ENCODE data around the gene TNFRSF6B. TPM values are rescaled to one million over a fixed set of nuclear protein-coding genes. Genes with fewer than 3 reads are reported as not detected.
A peak's percentile ranks its signal among the peaks of the same experiment; 100 is the strongest.
"Not testable (repeated sequence)": the region's sequence is repeated elsewhere in the genome, so short reads cannot be mapped to it uniquely, and the experiment has no call there.

The TNFRSF6B gene
- total RNA-seq, 2 experiments from 2014 or later: not detected

DNA sequence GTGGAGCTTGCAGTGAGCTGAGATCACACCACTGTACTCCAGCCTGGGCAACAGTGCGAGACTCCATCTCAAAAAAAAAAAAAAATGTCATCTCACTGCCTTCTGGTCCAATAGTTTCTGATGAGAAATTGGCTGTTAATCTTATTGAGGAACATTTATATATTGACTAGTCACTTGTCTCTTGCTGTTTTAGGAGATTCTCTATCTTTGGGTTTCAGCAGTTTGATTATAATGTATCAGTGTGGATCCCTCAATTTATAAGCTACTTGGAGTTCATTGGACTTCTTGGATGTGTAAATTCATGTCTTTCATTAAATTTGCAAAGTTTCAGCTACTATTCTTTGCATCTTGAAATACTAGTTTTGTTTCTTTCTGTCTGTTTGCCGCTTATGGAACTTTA is 22.5 kb downstream of the TNFRSF6B start:
- no peak for DNase-seq
- CTCF ChIA-PET: interaction anchor here (1.6 kb wide), 1 partner anchor 22 kb away, joined by 3 read pairs; no protein-coding TSS in a partner anchor
- Mint-ChIP-seq H3K27me3 (ENCODE audit: low read depth) (no peaks in the 10 kb centered on the region), H3K36me3 (ENCODE audit: low read depth) (peaks cover 52% of the 10 kb centered on the region), H3K27ac (no peak overlapping the region), H3K4me1 (ENCODE audit: low read depth) (peaks cover 33% of the 10 kb centered on the region), H3K4me3 (no peak overlapping the region), H3K9me3 (peaks cover 15% of the 10 kb centered on the region)
- intact Hi-C loops (cut with micrococcal nuclease): no loop called here

DNA sequence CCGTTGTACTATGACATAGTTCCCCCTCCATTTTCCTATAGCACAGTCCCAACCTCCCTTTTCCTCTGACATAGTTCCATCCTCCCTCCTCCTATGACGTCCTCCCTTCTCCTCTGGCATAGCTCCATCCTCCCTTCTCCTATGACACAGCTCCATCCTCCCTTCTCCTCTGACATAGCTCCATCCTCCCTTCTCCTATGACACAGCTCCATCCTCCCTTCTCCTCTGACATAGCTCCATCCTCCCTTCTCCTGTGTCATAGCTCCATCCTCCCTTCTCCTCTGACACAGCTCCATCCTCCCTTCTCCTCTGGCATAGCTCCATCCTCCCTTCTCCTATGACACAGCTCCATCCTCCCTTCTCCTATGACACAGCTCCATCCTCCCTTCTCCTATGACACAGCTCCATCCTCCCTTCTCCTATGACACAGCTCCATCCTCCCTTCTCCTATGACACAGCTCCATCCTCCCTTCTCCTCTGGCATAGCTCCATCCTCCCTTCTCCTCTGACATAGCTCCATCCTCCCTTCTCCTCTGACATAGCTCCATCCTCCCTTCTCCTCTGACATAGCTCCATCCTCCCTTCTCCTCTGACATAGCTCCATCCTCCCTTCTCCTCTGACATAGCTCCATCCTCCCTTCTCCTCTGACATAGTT is 26.6 kb downstream of the TNFRSF6B start:
- intact Hi-C loops (cut with micrococcal nuclease); H3K4me3 Mint-ChIP-seq; H3K27me3 Mint-ChIP-seq (ENCODE audit: low read depth); H3K27ac Mint-ChIP-seq; DNase-seq: not testable (repeated sequence)
- Mint-ChIP-seq H3K36me3 (ENCODE audit: low read depth) (peaks cover 47% of the 10 kb centered on the region), H3K9me3 (peaks cover 15% of the 10 kb centered on the region), H3K4me1 (ENCODE audit: low read depth) (peaks cover 21% of the 10 kb centered on the region)
- CTCF ChIA-PET: interaction anchor here (1.6 to 1.7 kb wide), 2 partner anchors 15 to 16 kb away, joined by 5 to 8 read pairs; partner anchors contain the start of genes ARFRP1 and ZGPAT

GRCh38 chr20:63730189-63730733 is 33.8 kb downstream of the TNFRSF6B start:
- Mint-ChIP-seq H3K4me1 (ENCODE audit: low read depth) (peaks cover 15% of the 10 kb centered on the region), H3K4me3 (peak overlapping the region; percentile 17), H3K36me3 (ENCODE audit: low read depth) (peaks cover 30% of the 10 kb centered on the region)
- H3K9me3 Mint-ChIP-seq; DNase-seq; H3K27ac Mint-ChIP-seq; H3K27me3 Mint-ChIP-seq (ENCODE audit: low read depth); intact Hi-C loops (cut with micrococcal nuclease): not testable (repeated sequence)
- CTCF ChIA-PET: interaction anchor here (0.6 to 0.8 kb wide), 2 partner anchors 10 to 320 kb away, joined by 3 read pairs; no protein-coding TSS in a partner anchor

DNA sequence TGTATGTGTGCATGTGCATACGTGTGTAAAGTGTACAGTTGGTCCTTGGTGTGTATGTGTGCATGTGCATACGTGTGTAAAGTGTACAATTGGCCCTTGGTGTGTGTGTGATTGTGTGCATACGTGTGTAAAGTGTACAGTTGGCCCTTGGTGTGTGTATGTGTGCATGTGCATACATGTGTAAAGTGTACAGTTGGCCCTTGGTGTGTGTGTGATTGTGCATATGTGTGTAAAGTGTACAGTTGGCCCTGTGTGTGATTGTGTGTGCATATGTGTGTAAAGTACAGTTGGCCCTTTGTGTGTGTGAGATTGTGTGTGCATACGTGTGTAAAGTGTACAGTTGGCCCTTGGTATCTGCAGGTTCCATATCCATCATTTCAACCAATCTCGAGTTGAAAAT is 35.0 kb downstream of the TNFRSF6B start:
- CTCF ChIA-PET: no interaction called here
- Mint-ChIP-seq H3K9me3 (peaks cover 3% of the 10 kb centered on the region), H3K27me3 (ENCODE audit: low read depth) (no peaks in the 10 kb centered on the region), H3K4me3 (no peak overlapping the region), H3K27ac (no peak overlapping the region), H3K36me3 (ENCODE audit: low read depth) (peaks cover 27% of the 10 kb centered on the region), H3K4me1 (ENCODE audit: low read depth) (peaks cover 23% of the 10 kb centered on the region)
- DNase-seq: no peak
- intact Hi-C loops (cut with micrococcal nuclease): no loop called here

DNA sequence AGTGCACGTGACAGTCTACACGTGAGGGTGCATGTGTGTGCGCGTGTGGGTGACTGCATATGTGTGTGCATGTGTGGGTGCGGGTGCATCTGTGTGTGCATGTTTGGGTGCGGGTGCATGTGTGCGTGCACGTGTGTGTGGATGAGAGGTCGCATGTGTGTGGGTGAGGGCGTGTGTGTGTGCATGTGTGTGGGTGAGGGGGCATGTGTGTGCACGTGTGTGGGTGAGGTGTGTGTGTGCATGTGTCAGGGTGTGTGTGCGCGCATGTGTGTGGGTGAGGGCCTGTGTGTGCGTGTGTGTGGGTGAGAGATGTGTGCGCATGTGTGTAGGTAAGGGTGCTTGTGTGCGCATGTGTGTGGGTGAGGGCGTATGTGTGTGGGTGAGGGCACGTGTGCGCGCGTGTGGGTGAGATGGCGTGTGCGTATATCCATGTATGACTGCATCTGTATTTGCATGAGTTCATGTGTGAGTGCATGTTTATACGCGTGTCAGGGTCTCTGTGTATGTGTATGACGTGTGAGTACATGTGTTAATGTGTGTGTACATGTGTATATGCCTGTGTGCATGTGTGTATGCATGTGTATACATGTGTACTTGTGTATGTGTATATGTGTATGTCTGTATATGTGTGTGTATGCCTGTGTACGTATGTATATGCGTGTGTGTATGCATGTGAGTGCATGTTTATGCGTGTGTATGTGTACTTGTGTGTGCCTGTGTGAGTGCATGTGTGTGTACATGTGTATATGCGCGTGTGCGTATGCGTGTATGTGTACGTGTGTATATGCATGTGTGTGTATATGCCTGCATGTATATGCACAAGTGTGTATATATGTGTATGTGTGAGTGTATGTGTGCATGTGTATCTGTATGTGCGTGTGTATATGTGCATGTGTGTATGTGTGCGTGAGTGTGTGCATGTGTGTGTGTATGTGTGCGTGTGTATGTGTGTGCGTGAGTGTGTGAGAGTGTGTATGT is 36.0 kb downstream of the TNFRSF6B start:
- Mint-ChIP-seq H3K4me1 (ENCODE audit: low read depth) (peaks cover 25% of the 10 kb centered on the region), H3K27ac (no peak overlapping the region), H3K36me3 (ENCODE audit: low read depth) (peaks cover 20% of the 10 kb centered on the region), H3K9me3 (no peaks in the 10 kb centered on the region), H3K27me3 (ENCODE audit: low read depth) (no peaks in the 10 kb centered on the region), H3K4me3 (no peak overlapping the region)
- no peak for DNase-seq
- CTCF ChIA-PET: interaction anchor here (0.9 kb wide), 1 partner anchor 25 kb away, joined by 3 read pairs; the partner anchor contains the start of gene ARFRP1
- intact Hi-C loops (cut with micrococcal nuclease): no loop called here

DNA sequence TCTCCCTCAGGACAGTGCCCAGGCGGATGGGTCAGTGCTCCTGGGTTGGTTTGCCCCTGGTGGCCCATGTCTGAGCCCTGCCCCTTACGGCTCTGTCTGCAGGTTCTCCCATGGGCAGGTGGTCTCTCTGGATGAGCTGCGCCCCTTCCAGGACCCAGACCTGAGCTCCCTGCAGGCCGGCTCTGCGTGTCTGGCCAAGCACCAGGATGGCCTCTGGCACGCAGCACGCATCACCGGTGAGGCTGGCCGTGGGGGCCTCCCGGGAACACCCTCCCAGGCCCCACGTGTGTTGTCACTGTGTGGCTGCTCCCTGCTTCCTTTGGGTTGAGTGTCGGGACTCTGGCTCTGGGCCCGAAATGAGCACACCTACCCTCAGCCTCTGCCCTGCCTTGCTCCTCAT is 36.7 kb downstream of the TNFRSF6B start:
- Mint-ChIP-seq H3K4me1 (ENCODE audit: low read depth) (peaks cover 21% of the 10 kb centered on the region), H3K27ac (no peak overlapping the region), H3K36me3 (ENCODE audit: low read depth) (peaks cover 20% of the 10 kb centered on the region), H3K4me3 (no peak overlapping the region), H3K27me3 (ENCODE audit: low read depth) (no peaks in the 10 kb centered on the region), H3K9me3 (no peaks in the 10 kb centered on the region)
- intact Hi-C loops (cut with micrococcal nuclease): no loop called here
- CTCF ChIA-PET: interaction anchor here (0.9 kb wide), 1 partner anchor 26 kb away, joined by 3 read pairs; the partner anchor contains the start of gene ARFRP1
- no peak for DNase-seq

DNA sequence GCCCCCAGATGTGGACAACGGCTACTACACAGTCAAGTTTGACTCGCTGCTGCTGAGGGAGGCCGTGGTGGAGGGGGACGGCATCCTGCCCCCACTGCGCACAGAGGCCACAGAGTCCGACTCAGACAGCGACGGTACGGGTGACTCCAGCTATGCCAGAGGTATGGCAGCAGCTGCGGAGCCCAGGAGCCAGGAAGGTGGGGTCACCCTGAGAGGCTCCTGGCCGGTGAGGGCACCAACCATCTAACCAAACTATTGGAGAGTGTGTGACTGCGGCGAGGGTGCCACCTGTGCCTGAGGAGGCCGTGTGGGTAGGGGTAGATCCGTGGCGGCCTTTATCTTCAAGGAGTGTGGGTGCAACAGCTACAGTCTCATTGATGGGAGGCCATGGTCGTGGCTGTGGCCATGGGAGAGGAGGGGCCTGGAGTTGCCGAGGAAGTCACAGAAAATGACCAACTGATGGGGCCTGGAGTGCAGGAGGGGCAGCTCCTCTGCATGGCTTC is 37.2 kb downstream of the TNFRSF6B start:
- Mint-ChIP-seq H3K4me1 (ENCODE audit: low read depth) (peaks cover 24% of the 10 kb centered on the region), H3K36me3 (ENCODE audit: low read depth) (peaks cover 16% of the 10 kb centered on the region), H3K9me3 (no peaks in the 10 kb centered on the region), H3K4me3 (no peak overlapping the region), H3K27ac (no peak overlapping the region), H3K27me3 (ENCODE audit: low read depth) (no peaks in the 10 kb centered on the region)
- DNase-seq: no peak
- intact Hi-C loops (cut with micrococcal nuclease): no loop called here
- CTCF ChIA-PET: interaction anchor here (0.6 to 0.9 kb wide), 2 partner anchors 13 to 26 kb away, joined by 3 to 5 read pairs; partner anchors contain the start of gene ARFRP1

DNA sequence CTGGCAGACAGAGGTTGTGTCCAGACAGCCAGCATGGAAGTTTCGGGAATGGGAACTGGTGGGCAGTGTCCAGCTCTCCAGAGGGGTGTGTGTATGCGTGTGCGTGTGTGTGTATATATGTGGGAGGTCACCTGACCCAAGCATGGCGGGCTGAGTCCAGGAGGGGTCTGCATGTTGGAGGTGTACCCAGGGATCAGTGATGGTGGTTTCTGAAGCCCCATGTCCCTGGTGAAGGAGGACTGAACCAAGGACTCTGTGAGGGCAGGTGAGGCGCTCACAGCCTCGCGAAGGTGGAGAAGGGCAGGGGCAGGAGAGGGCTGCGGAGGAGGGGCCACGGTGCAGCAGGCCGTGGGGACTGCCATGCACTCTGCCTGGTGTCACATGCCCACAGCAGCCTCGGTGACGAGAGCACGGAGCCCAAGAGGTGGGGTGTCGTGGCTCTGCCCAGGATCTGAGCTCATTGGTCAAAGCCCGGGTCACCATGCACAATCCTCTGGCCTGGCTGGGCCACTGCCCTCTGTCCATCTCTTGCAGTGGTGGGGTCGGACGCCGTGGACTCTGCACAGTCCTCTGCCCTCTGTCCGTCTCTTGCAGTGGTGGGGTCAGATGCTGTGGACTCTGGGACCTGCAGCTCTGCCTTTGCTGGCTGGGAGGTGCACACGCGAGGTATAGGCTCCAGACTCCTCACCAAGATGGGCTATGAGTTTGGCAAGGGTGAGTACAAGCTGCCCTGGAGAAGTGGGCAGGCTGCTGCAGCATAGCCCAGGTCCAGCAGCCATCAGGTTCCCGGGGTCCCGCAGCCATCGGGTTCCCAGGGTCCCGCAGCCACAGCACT is 37.9 kb downstream of the TNFRSF6B start:
- CTCF ChIA-PET: interaction anchor here (0.6 kb wide), 1 partner anchor 14 kb away, joined by 5 read pairs; no protein-coding TSS in a partner anchor
- H3K4me3 Mint-ChIP-seq: no peak overlapping the region
- H3K36me3 Mint-ChIP-seq (ENCODE audit: low read depth): peaks cover 14% of the 10 kb centered on the region
- peaks cover 24% of the 10 kb centered on the region for H3K4me1 Mint-ChIP-seq (ENCODE audit: low read depth)
- intact Hi-C loops (cut with micrococcal nuclease): no loop called here
- no peak overlapping the region for H3K27ac Mint-ChIP-seq
- no peaks in the 10 kb centered on the region for H3K27me3 Mint-ChIP-seq (ENCODE audit: low read depth)
- no peak for DNase-seq
- H3K9me3 Mint-ChIP-seq: no peaks in the 10 kb centered on the region

DNA sequence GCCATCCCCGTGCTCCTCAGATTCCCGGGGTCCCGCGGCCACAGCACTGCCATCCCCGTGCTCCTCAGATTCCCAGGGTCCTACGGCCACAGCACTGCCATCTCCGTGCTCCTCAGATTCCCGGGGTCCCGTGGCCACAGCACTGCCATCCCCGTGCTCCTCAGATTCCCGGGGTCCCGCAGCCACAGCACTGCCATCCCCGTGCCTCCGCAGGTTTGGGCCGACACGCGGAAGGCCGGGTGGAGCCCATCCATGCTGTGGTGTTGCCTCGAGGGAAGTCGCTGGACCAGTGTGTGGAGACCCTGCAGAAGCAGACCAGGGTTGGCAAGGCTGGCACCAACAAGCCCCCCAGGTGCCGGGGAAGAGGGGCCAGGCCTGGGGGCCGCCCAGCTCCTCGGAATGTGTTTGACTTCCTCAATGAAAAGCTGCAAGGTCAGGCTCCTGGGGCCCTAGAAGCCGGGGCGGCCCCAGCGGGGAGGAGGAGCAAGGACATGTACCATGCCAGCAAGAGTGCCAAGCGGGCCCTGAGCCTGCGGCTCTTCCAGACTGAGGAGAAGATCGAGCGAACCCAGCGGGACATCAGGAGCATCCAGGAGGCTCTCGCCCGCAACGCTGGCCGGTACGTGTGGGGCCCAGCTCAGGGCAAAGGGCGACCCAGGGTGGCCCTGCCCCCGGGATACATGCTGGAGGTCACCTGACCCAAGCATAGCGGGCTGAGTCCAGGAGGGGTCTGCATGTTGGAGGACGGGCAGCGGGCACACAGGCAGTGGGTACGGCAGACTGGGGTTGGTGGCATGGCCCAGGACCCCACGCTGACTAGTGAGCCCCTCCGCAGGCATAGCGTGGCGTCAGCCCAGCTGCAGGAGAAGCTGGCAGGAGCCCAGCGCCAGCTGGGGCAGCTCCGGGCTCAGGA is 38.8 kb downstream of the TNFRSF6B start:
- no peaks in the 10 kb centered on the region for H3K27me3 Mint-ChIP-seq (ENCODE audit: low read depth)
- CTCF ChIA-PET: interaction anchor here (1.7 to 2.7 kb wide), 2 partner anchors 27 to 93 kb away, joined by 4 to 15 read pairs; partner anchors contain the start of genes ARFRP1 and ZGPAT
- DNase-seq: no peak
- H3K36me3 Mint-ChIP-seq (ENCODE audit: low read depth): peaks cover 12% of the 10 kb centered on the region
- H3K4me3 Mint-ChIP-seq: no peak overlapping the region
- H3K4me1 Mint-ChIP-seq (ENCODE audit: low read depth): peaks cover 24% of the 10 kb centered on the region
- intact Hi-C loops (cut with micrococcal nuclease): loop anchor here (5.0 kb wide), 2 partner anchors 108 to 342 kb away; partner anchors contain the start of genes GMEB2 and RGS19
- no peak overlapping the region for H3K27ac Mint-ChIP-seq
- H3K9me3 Mint-ChIP-seq: no peaks in the 10 kb centered on the region

- Mint-ChIP-seq H3K4me3 (no peak within 1 kb of the TSS), H3K4me1 (ENCODE audit: low read depth) (peaks cover 24% of the 10 kb centered on the region), H3K27me3 (ENCODE audit: low read depth) (no peaks in the 10 kb centered on the region), H3K27ac (no peak within 1 kb of the TSS), H3K36me3 (ENCODE audit: low read depth) (peaks cover 10% of the 10 kb centered on the region), H3K9me3 (no peaks in the 10 kb centered on the region)
- peak; percentile 50 for DNase-seq
- CTCF ChIA-PET: interaction anchor here (1.0 to 2.7 kb wide), 4 partner anchors 11 to 94 kb away, joined by 3 to 15 read pairs (median 4); partner anchors contain the start of genes ARFRP1 and ZGPAT
- intact Hi-C loops (cut with micrococcal nuclease): loop anchor here (1.0 to 5.0 kb wide), 5 partner anchors 8 to 341 kb away; partner anchors contain the start of genes ARFRP1, GMEB2, RGS19 and TPD52L2
Observed at GRCh38 chr20:63735859-63736718, 39.6 kb downstream of the TNFRSF6B start, which contains the start of gene LIME1. LIME1 (plus strand) TSS chr20:63736664; CDS start chr20:63737550, 886 bp downstream.
